ENCODE results near the gene ATRIP.

Gene ATRIP

DNA sequence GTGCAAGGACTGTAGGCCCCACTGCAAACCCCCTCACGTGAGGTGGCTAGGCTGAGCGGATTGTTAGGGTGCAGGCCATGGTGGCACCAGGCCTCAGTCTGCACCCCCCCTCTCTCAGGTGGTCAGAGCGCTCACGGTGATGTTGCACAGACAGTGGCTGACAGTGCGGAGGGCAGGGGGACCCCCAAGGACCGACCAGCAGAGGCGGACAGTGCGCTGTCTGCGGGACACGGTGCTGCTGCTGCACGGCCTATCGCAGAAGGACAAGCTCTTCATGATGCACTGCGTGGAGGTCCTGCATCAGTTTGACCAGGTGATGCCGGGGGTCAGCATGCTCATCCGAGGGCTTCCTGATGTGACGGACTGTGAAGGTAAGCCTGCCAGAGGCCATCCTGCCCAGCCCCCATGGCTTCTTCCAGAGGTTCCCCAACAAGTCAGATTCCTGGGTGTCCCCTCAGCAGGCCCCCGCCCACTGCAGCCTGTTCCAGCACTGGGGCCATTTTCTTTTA lies 18.2 kb downstream of the ATRIP start:
- Histone ChIP-seq H3K79me2 (ENCODE audit: control insufficient read depth, low read length) (peaks cover 40% of the 10 kb centered on the region), H3K27me3 (ENCODE audit: control insufficient read depth, low read length) (no peaks in the 10 kb centered on the region), H3F3A (ENCODE audit: control insufficient read depth, insufficient read depth) (peaks cover 3% of the 10 kb centered on the region; the same call in 1 of the 2 replicates), H3K9me2 (replicated peaks; ENCODE audit: control insufficient read depth, low read length) (no peaks in the 10 kb centered on the region), H3K36me3 (ENCODE audit: control insufficient read depth, low read length) (peaks cover 72% of the 10 kb centered on the region), H3K4me2 (ENCODE audit: low read length) (no peak overlapping the region), H3K4me3 (ENCODE audit: low read length) (no peak overlapping the region), H3K27ac (ENCODE audit: low read depth, low read length) (no peak overlapping the region), H3K4me1 (ENCODE audit: control insufficient read depth, low read length) (peaks cover 43% of the 10 kb centered on the region), H4K20me1 (ENCODE audit: control insufficient read depth, insufficient read depth, low read depth, low read length) (no peaks in the 10 kb centered on the region), H3K9me3 (ENCODE audit: control insufficient read depth, insufficient read depth, low read length) (no peaks in the 10 kb centered on the region)
- TF ChIP-seq CTCF (IDR thresholded peaks at IDR 0.05; ENCODE audit: low read depth, low read length, poor library complexity, severe bottlenecking): no peak
- TF ChIP-seq EZH2phosphoT487 (IDR thresholded peaks at IDR 0.05; ENCODE audit: borderline replicate concordance, low read length): no peak

- Histone ChIP-seq H3K79me2 (ENCODE audit: control insufficient read depth, low read length) (peaks cover 44% of the 10 kb centered on the region), H3K4me2 (ENCODE audit: low read length) (no peak overlapping the region; the same call in 1 of the 2 replicates), H3F3A (ENCODE audit: control insufficient read depth, insufficient read depth) (peaks cover 3% of the 10 kb centered on the region; the same call in 1 of the 2 replicates), H3K27ac (ENCODE audit: low read depth, low read length) (no peak overlapping the region), H4K20me1 (ENCODE audit: control insufficient read depth, insufficient read depth, low read depth, low read length) (no peaks in the 10 kb centered on the region), H3K9me3 (ENCODE audit: control insufficient read depth, insufficient read depth, low read length) (no peaks in the 10 kb centered on the region), H3K9me2 (replicated peaks; ENCODE audit: control insufficient read depth, low read length) (no peaks in the 10 kb centered on the region), H3K36me3 (ENCODE audit: control insufficient read depth, low read length) (peaks cover 72% of the 10 kb centered on the region), H3K27me3 (ENCODE audit: control insufficient read depth, low read length) (no peaks in the 10 kb centered on the region), H3K4me3 (ENCODE audit: low read length) (0 out of 2 replicates have a peak overlapping the region, but pooled peaks have one; percentile 96), H3K4me1 (ENCODE audit: control insufficient read depth, low read length) (peaks cover 48% of the 10 kb centered on the region)
- TF ChIP-seq EZH2phosphoT487 (IDR thresholded peaks at IDR 0.05; ENCODE audit: borderline replicate concordance, low read length) (no peak), CTCF (IDR thresholded peaks at IDR 0.05; ENCODE audit: low read depth, low read length, poor library complexity, severe bottlenecking) (no peak)
Measured at GRCh38 chr3:48465237-48465530, 18.6 kb downstream of the ATRIP start.

DNA sequence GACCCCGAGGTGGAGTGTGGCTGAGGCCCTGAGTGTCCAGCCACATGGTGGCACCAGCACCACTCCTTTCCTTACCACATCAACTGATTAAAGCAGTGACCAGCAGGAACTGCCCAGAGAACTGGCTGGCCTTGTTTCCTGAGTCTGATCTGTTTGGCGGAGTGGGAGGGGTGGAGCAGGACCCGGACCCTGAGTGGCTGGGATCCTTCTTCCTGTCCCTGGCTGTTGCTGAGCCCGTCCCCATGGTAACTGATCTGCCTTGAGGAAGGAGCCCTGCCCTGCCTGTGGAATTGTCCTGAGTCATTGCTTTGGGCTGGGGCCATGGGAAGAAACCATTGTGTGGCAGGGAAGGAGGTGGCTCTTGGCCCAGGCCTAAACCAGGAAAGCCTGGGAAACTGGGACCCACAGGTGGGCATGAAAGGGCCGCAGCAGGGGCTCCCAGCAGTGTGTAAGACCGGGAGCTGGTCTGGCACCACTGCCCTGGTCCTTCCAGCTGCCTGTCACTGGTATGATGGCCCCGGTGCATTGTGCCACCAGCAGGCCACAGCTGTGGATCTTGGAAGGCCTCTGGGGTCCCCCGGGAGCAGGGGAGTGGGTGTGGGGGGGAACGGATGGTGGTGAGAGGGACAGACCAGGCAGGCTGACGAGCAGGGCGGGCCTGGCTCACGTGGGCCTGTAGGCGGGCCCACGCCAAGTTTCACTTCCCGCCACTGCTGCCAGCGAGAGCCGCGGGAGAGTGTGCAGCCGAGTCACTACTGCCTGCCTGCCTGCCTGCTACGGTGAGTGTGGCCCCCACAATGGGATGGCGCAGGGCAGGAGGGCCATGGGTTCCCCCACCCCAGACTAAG lies 19.2 kb downstream of the ATRIP start:
- TF ChIP-seq EZH2phosphoT487 (IDR thresholded peaks at IDR 0.05; ENCODE audit: borderline replicate concordance, low read length) (no peak), CTCF (IDR thresholded peaks at IDR 0.05; ENCODE audit: low read depth, low read length, poor library complexity, severe bottlenecking) (peak; percentile 65)
- H4K20me1 ChIP-seq (ENCODE audit: control insufficient read depth, insufficient read depth, low read depth, low read length): no peaks in the 10 kb centered on the region
- no peaks in the 10 kb centered on the region for H3K9me3 ChIP-seq (ENCODE audit: control insufficient read depth, insufficient read depth, low read length)
- H3K27ac ChIP-seq (ENCODE audit: low read depth, low read length): peak overlapping the region; percentile 76
- H3F3A ChIP-seq (ENCODE audit: control insufficient read depth, insufficient read depth): peaks cover 3% of the 10 kb centered on the region; the same call in 1 of the 2 replicates
- no peaks in the 10 kb centered on the region for H3K9me2 ChIP-seq (replicated peaks; ENCODE audit: control insufficient read depth, low read length)
- H3K4me1 ChIP-seq (ENCODE audit: control insufficient read depth, low read length): peaks cover 53% of the 10 kb centered on the region
- peaks cover 72% of the 10 kb centered on the region for H3K36me3 ChIP-seq (ENCODE audit: control insufficient read depth, low read length)
- peak overlapping the region; percentile 96 for H3K4me3 ChIP-seq (ENCODE audit: low read length)
- H3K79me2 ChIP-seq (ENCODE audit: control insufficient read depth, low read length): peaks cover 50% of the 10 kb centered on the region
- peak overlapping the region; percentile 97 for H3K4me2 ChIP-seq (ENCODE audit: low read length)
- H3K27me3 ChIP-seq (ENCODE audit: control insufficient read depth, low read length): no peaks in the 10 kb centered on the region
